ENCODE measurements around the gene SLCO2B1. TPM values are rescaled to one million over a fixed set of nuclear protein-coding genes. Genes with fewer than 3 reads are reported as not detected.

SLCO2B1 gene
- total RNA-seq, 3 donors from 2014 or later (not counting 1 experiment from before 2014, with no cell fraction given) = not detected

- DNase-seq = no peak
- Histone ChIP-seq H3K9me3 (ENCODE audit: control insufficient read depth, insufficient read depth, low read length) (no peaks in the 10 kb centered on the region), H3K27me3 (ENCODE audit: control insufficient read depth, insufficient read depth, low read length) (no peaks in the 10 kb centered on the region), H3K27ac (ENCODE audit: low read length) (no peak overlapping the region), H3K4me3 (ENCODE audit: low read length) (no peak overlapping the region), H3K36me3 (ENCODE audit: control insufficient read depth, insufficient read depth, low read length) (no peaks in the 10 kb centered on the region), H3K4me1 (ENCODE audit: control insufficient read depth, insufficient read depth, low read length) (no peaks in the 10 kb centered on the region)
- no peak overlapping the region for H3K27ac Mint-ChIP-seq
- H3K9me3 Mint-ChIP-seq = no peaks in the 10 kb centered on the region
- peaks cover 0 to 7% of the 10 kb centered on the region in 2 donors for H3K27me3 Mint-ChIP-seq (ENCODE audit: low read depth in 2 of 2)
- intact Hi-C loops (cut with micrococcal nuclease) = no loop called here
- no peak overlapping the region for H3K4me3 Mint-ChIP-seq
- 90% methylated on average over 24 of the region's 25 CpGs for WGBS (ENCODE audit: insufficient coverage)
- ATAC-seq = no peak
- H3K4me1 Mint-ChIP-seq = no peaks in the 10 kb centered on the region
- no peaks in the 10 kb centered on the region for H3K36me3 Mint-ChIP-seq
- no peak for TF ChIP-seq CTCF (IDR thresholded peaks at IDR 0.05)
Measured at GRCh38 chr11:75163921-75164849, 13.3 kb downstream of the SLCO2B1 start.

DNA sequence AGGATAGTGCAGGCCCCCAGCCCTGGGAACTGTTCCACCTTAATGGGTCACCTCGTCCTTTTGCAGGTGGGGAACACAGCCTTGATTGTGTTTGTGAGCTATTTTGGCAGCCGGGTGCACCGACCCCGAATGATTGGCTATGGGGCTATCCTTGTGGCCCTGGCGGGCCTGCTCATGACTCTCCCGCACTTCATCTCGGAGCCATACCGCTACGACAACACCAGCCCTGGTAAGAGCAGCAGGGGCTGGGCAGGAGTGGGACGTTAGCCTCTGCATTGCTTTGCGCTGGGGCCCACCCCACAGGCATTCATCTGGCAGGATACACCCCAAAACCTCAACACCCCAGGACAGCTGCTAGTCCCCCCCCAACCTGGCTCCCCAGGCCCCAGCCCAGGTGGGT is 14.8 kb downstream of the SLCO2B1 start:
- no peaks in the 10 kb centered on the region for H3K36me3 ChIP-seq (ENCODE audit: control insufficient read depth, insufficient read depth, low read length)
- H3K9me3 ChIP-seq (ENCODE audit: control insufficient read depth, insufficient read depth, low read length) = no peaks in the 10 kb centered on the region
- H3K4me3 ChIP-seq (ENCODE audit: low read length) = no peak overlapping the region
- ATAC-seq (no peak), DNase-seq (no peak)
- TF ChIP-seq CTCF (IDR thresholded peaks at IDR 0.05) = no peak
- no peaks in the 10 kb centered on the region for H3K4me1 Mint-ChIP-seq
- no peaks in the 10 kb centered on the region for H3K27me3 ChIP-seq (ENCODE audit: control insufficient read depth, insufficient read depth, low read length)
- intact Hi-C loops (cut with micrococcal nuclease) = no loop called here
- no peak overlapping the region for H3K27ac Mint-ChIP-seq
- 93% methylated on average over 11 of the region's 11 CpGs for WGBS (ENCODE audit: insufficient coverage)
- H3K36me3 Mint-ChIP-seq = no peaks in the 10 kb centered on the region
- no peak overlapping the region for H3K27ac ChIP-seq (ENCODE audit: low read length)
- H3K27me3 Mint-ChIP-seq (ENCODE audit: low read depth in 2 of 2) = peaks cover 0 to 3% of the 10 kb centered on the region in 2 donors
- no peaks in the 10 kb centered on the region for H3K9me3 Mint-ChIP-seq
- no peaks in the 10 kb centered on the region for H3K4me1 ChIP-seq (ENCODE audit: control insufficient read depth, insufficient read depth, low read length)
- H3K4me3 Mint-ChIP-seq = no peak overlapping the region

GRCh38 chr11:75166791-75167190 is 15.9 kb downstream of the SLCO2B1 start:
- DNase-seq (no peak), ATAC-seq (no peak)
- H3K4me1 Mint-ChIP-seq = no peaks in the 10 kb centered on the region
- Histone ChIP-seq H3K27ac (ENCODE audit: low read length) (no peak overlapping the region), H3K4me3 (ENCODE audit: low read length) (no peak overlapping the region), H3K4me1 (ENCODE audit: control insufficient read depth, insufficient read depth, low read length) (no peaks in the 10 kb centered on the region), H3K9me3 (ENCODE audit: control insufficient read depth, insufficient read depth, low read length) (no peaks in the 10 kb centered on the region), H3K36me3 (ENCODE audit: control insufficient read depth, insufficient read depth, low read length) (no peaks in the 10 kb centered on the region), H3K27me3 (ENCODE audit: control insufficient read depth, insufficient read depth, low read length) (no peaks in the 10 kb centered on the region)
- no peaks in the 10 kb centered on the region for H3K9me3 Mint-ChIP-seq
- no peaks in the 10 kb centered on the region for H3K27me3 Mint-ChIP-seq (ENCODE audit: low read depth in 2 of 2)
- intact Hi-C loops (cut with micrococcal nuclease) = no loop called here
- no peaks in the 10 kb centered on the region for H3K36me3 Mint-ChIP-seq
- H3K27ac Mint-ChIP-seq = no peak overlapping the region
- 92% methylated on average over 3 of the region's 3 CpGs for WGBS (ENCODE audit: insufficient coverage)
- no peak for TF ChIP-seq CTCF (IDR thresholded peaks at IDR 0.05)
- H3K4me3 Mint-ChIP-seq = no peak overlapping the region

Measured in natural killer cell (primary cell).